Measurements from ENCODE around the gene UBA7.

The UBA7 gene

DNA sequence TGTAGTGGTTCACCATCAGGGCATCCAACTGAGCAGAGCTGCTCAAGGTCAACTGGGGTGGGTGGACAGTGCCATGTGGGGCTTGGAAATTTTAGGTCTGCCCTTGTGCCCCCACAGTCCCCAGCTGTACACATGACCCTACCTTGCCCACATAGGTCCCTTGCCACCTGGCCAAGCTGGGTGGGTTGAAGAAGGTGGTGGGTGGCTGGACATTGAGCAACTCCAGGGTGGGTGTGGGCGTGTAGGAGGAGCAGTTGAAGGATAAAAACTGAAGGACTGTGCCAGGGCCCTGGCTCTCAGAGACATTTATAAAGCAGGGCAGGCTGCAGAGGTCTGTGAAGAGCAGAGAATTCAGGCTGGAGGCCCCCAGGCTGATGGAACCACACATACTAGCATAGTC lies 14.6 kb downstream of the UBA7 start:
- H3K4me3 ChIP-seq (ENCODE audit: low read depth, low read length) = no peak overlapping the region
- TF ChIP-seq CTCF (IDR thresholded peaks at IDR 0.05; ENCODE audit: borderline replicate concordance, insufficient read depth, low read depth, low read length) = no peak

DNA sequence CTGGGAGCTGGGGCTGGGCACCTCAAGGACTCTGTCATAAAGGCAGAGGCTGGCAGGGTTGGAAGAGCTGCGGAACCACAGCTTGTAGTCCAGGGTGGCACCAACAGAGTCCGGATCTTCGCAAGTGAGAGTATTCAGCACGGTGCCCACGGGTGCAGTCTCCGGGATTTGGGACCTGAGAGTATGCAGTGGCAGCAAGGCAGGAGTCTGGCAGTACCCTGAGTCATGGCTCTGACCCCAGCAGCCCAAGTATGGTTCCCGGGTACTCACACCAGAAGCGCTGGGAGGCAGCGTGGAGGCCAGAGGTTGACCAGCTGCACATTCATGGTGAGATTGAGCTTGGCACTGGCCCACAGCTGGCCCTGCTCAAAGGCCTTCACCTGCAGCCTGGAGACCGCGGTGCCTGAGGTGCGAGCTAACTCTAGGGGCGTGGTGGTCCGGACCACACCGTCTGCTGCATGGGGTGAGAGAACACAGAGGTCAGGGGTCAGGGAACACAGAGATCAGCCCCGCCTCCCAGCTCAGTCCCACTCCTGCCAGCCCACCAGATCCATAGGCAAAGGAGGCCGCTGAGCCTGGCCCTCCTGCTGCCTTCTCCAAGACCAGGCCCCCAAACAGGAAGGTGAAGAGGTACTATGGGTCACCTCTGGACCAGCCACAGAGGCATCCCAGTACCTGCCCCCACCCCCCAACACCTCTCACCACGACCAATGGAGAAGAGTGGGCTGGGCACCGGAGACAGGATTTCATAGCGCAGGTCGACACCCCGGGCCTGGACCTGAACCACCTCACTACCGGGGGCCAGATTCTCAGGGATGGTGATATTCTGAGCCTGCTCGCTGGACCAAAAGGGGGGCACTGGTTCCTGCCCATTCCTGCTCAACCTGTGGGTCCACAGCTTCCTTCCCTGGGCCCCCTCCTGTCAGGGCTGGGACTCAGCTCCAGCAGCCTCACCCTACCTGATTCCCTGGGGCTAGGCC lies 18.5 kb downstream of the UBA7 start:
- no peak overlapping the region for H3K4me3 ChIP-seq (ENCODE audit: low read depth, low read length)
- no peak for TF ChIP-seq CTCF (IDR thresholded peaks at IDR 0.05; ENCODE audit: borderline replicate concordance, insufficient read depth, low read depth, low read length)

DNA sequence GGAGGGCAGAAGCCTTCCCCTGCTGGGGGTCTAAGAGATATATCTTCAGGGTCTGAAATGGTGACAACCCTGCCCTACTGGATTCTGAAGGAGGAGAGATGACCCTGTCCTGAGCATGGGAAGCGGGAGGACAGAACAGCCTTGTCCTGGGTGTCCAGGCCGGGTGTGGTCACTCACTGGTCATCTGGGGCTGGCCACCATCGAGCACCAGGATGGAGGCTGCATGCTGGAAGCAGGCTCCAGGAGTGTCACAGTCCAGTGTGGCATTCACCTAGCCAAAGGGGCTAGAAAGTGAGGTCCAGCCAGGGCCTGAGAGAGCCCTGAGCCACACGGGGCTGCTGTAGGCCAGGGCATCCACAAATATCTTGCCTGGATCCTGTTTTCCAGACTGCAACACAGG lies 19.3 kb downstream of the UBA7 start:
- no peak overlapping the region for H3K4me3 ChIP-seq (ENCODE audit: low read depth, low read length)
- TF ChIP-seq CTCF (IDR thresholded peaks at IDR 0.05; ENCODE audit: borderline replicate concordance, insufficient read depth, low read depth, low read length) = no peak

- TF ChIP-seq CTCF (IDR thresholded peaks at IDR 0.05; ENCODE audit: borderline replicate concordance, insufficient read depth, low read depth, low read length) = no peak
- H3K4me3 ChIP-seq (ENCODE audit: low read depth, low read length) = no peak overlapping the region
These were observed 20.2 kb downstream of the UBA7 start for GRCh38 chr3:49793486-49794085.

DNA sequence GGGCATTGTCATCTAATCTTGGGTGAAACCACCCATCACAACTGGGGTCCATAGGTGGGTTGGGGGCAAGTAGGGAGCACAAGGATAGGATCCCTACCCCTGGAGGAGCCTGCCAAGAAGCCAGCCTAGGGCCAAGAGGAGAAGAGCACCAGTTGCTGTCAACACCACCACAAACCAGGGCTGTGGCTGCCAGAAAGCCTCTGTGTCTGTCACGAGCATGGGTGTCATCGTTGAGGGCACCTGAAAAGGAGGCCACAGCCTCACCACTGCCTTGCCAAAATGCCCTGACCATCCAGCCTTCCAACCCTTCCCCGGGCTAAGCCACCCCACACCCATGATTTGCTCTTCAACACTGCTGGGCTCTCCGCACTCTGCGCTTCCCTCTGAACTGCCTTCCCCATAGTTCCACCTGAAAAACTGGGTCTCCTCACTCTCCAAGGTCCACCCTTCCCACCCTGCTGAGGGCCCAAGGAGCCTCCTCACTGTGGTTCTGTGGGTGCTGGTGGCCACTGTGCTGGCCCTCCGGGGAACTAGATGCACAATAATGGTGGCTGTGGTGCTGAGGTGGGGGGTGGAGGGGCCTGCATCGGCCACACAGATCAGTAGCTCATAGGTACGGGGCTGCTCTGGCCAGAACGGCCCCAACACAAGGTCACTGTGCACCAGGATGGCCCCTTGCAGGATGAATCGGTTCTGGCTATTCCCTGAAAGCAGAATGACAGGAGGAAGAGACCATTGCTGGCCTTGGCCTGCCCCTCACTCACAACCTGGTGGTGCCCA lies 21.2 kb downstream of the UBA7 start:
- no peak for TF ChIP-seq CTCF (IDR thresholded peaks at IDR 0.05; ENCODE audit: borderline replicate concordance, insufficient read depth, low read depth, low read length)
- H3K4me3 ChIP-seq (ENCODE audit: low read depth, low read length) = no peak overlapping the region

GRCh38 chr3:49791571-49791970 lies 22.2 kb downstream of the UBA7 start:
- TF ChIP-seq CTCF (IDR thresholded peaks at IDR 0.05; ENCODE audit: borderline replicate concordance, insufficient read depth, low read depth, low read length) = no peak
- no peak overlapping the region for H3K4me3 ChIP-seq (ENCODE audit: low read depth, low read length)

Data from GM12875 (cell line).